Measurements from ENCODE around the gene HS2ST1. TPM values are rescaled to one million over a fixed set of nuclear protein-coding genes. Genes with fewer than 3 reads are reported as not detected.
"Not testable (repeated sequence)": the region's sequence is repeated elsewhere in the genome, so short reads cannot be mapped to it uniquely, and the experiment has no call there.

Gene HS2ST1
- total RNA-seq, 2 donors from 2014 or later: 21.3 to 23.5 TPM

GRCh38 chr1:87024936-87025540 lies 110.6 kb downstream of the HS2ST1 start:
- no peaks in the 10 kb centered on the region for H3K9me3 ChIP-seq
- no peaks in the 10 kb centered on the region for H3K27me3 ChIP-seq
- H3K4me1 ChIP-seq: no peaks in the 10 kb centered on the region
- TF ChIP-seq CTCF (IDR thresholded peaks at IDR 0.05): peak; percentile 48
- no peak for DNase-seq
- H3K36me3 ChIP-seq: no peaks in the 10 kb centered on the region
- intact Hi-C loops (cut with DNase I): no loop called here
- H3K4me3 ChIP-seq: no peak overlapping the region
- no peak overlapping the region for H3K27ac ChIP-seq
- H3K9ac ChIP-seq (ENCODE audit: low read depth in 2 of 2, low read length in 2 of 2): no peak overlapping the region

GRCh38 chr1:87027561-87027960 lies 113.1 kb downstream of the HS2ST1 start:
- H3K9ac ChIP-seq (ENCODE audit: low read depth in 2 of 2, low read length in 2 of 2); H3K27ac ChIP-seq; intact Hi-C loops (cut with DNase I); H3K4me1 ChIP-seq; H3K9me3 ChIP-seq; H3K36me3 ChIP-seq; DNase-seq; H3K4me3 ChIP-seq; H3K27me3 ChIP-seq: not testable (repeated sequence)

GRCh38 chr1:87028576-87028975 lies 114.1 kb downstream of the HS2ST1 start:
- DNase-seq: no peak
- Histone ChIP-seq H3K27me3 (no peaks in the 10 kb centered on the region), H3K4me3 (no peak overlapping the region), H3K9me3 (no peaks in the 10 kb centered on the region), H3K36me3 (no peaks in the 10 kb centered on the region), H3K27ac (no peak overlapping the region), H3K4me1 (no peaks in the 10 kb centered on the region), H3K9ac (ENCODE audit: low read depth in 2 of 2, low read length in 2 of 2) (no peak overlapping the region)
- TF ChIP-seq CTCF (IDR thresholded peaks at IDR 0.05): no peak
- intact Hi-C loops (cut with DNase I): no loop called here

- no peaks in the 10 kb centered on the region for H3K36me3 ChIP-seq
- H3K4me1 ChIP-seq: no peaks in the 10 kb centered on the region
- intact Hi-C loops (cut with DNase I): no loop called here
- no peak overlapping the region for H3K27ac ChIP-seq
- DNase-seq: no peak
- H3K27me3 ChIP-seq: no peaks in the 10 kb centered on the region
- H3K9me3 ChIP-seq: no peaks in the 10 kb centered on the region
- H3K4me3 ChIP-seq: no peak overlapping the region
- H3K9ac ChIP-seq (ENCODE audit: low read depth in 2 of 2, low read length in 2 of 2): no peak overlapping the region
- no peak for TF ChIP-seq CTCF (IDR thresholded peaks at IDR 0.05)
Observed at GRCh38 chr1:87030740-87031690, 116.6 kb downstream of the HS2ST1 start.

- no peaks in the 10 kb centered on the region for H3K27me3 ChIP-seq
- intact Hi-C loops (cut with DNase I): no loop called here
Observed at GRCh38 chr1:87034351-87034750, 119.9 kb downstream of the HS2ST1 start.

More at GRCh38 chr1:87034351-87034750, 119.9 kb downstream of the HS2ST1 start:
- Histone ChIP-seq H3K36me3 (no peaks in the 10 kb centered on the region), H3K9me3 (no peaks in the 10 kb centered on the region), H3K4me1 (no peaks in the 10 kb centered on the region), H3K4me3 (no peak overlapping the region), H3K27ac (no peak overlapping the region), H3K9ac (ENCODE audit: low read depth in 2 of 2, low read length in 2 of 2) (no peak overlapping the region)
- DNase-seq: no peak
- no peak for TF ChIP-seq CTCF (IDR thresholded peaks at IDR 0.05)
